Small intestine (tissue), 7 donors: Measurements from ENCODE around the gene CPXM1. TPM values are rescaled to one million over a fixed set of nuclear protein-coding genes. Genes with fewer than 3 reads are reported as not detected.

ENCODE experiments used
- DNase-seq, 2 donors: peaks; one replicate each; pipeline versions ENCODE4 v3.0.0 to v3.0.0-alpha.2; 2013
- FAIRE-seq: peaks from 2 replicates; lab custom pipeline; 2012; peaks lifted over from hg19 to GRCh38; lab: Jason Lieb, UNC
- H3K27ac ChIP-seq, 3 donors: one replicate each; pipeline ENCODE4 v1.5.1; 2013; ENCODE audit warnings: low read length in 2 of 3, mild to moderate bottlenecking in 2 of 3, control low read depth in 1 of 3, inconsistent platforms in 1 of 3, low read depth in 1 of 3, moderate library complexity in 1 of 3
- H3K27me3 ChIP-seq, 3 donors: one replicate each; pipeline ENCODE4 v1.6.1; 2013; ENCODE audit warnings: low read length in 3 of 3, inconsistent platforms in 1 of 3; ENCODE audit not compliant: control insufficient read depth in 3 of 3, insufficient read depth in 3 of 3
- H3K36me3 ChIP-seq, 3 donors: one replicate each; pipeline ENCODE4 v1.6.1; 2013; ENCODE audit warnings: low read length in 3 of 3, inconsistent platforms in 1 of 3, low read depth in 1 of 3, mild to moderate bottlenecking in 1 of 3, moderate library complexity in 1 of 3; ENCODE audit not compliant: control insufficient read depth in 3 of 3, insufficient read depth in 2 of 3
- H3K4me1 ChIP-seq, 3 donors: one replicate each; pipeline ENCODE4 v1.6.1; 2013; ENCODE audit warnings: low read length in 2 of 3, inconsistent platforms in 1 of 3, low read depth in 1 of 3, mild to moderate bottlenecking in 1 of 3, moderate library complexity in 1 of 3; ENCODE audit not compliant: control insufficient read depth in 3 of 3, insufficient read depth in 2 of 3
- H3K4me3 ChIP-seq, 3 donors: one replicate each; pipeline ENCODE4 v1.5.1; 2013; ENCODE audit warnings: low read length in 3 of 3, control low read depth in 1 of 3, inconsistent platforms in 1 of 3, low read depth in 1 of 3, mild to moderate bottlenecking in 1 of 3, moderate library complexity in 1 of 3
- H3K9me3 ChIP-seq, 2 donors: one replicate each; pipeline ENCODE4 v1.6.1; 2013; ENCODE audit warnings: low read depth in 1 of 2, low read length in 1 of 2; ENCODE audit not compliant: control insufficient read depth in 2 of 2, insufficient read depth in 1 of 2
- WGBS, 3 donors: extraction: QIAGEN DNeasy Blood & Tissue Kit; methylation state at CpG; one replicate each; pipeline ENCODE4 v1.1.7; 2013; 5-methylcytosine and 5-hydroxymethylcytosine counted together
- polyA plus RNA-seq, 4 donors: library from polyadenylated mRNA; stranded (reverse) in 3 of 4; unstranded in 1 of 4; fragments of 200-250 nt in 3 of 4; fragments of 120-200 nt in 1 of 4; gene quantifications; one replicate each; pipeline versions ENCODE4 v1.2.1 to v1.2.3, GENCODE V29; 2013
- donor health status: healthy with polysubstance abuse.
- donor health status: control.
- donor health status: control.
- donor health status: Bipolar disorder and iron deficiency.
- donor health status: healthy.

Gene CPXM1
- polyA plus RNA-seq, 4 donors: 0.54 to 13.9 (median 1.8) TPM; not detected in 1

DNA sequence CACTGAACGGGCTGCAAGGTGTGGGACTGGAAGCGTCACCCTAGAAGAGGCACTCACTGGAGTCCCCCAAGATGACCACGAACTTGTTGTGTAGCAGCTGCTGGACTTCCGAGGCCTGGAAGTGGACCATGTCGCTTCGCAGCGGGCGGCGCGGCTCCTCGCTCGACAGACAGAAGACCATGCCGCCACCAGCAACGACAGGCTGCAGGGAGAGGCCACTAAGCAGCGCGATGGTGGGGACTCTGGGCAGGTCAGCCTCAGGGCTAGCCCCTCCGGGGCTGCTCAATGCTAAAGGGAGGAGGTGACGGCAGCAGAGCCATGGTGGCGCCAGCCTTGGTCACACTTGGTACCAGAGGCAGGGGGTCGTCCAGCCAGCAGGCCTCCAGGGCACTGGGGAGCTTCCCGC lies 39.3 kb upstream of the CPXM1 start:
- 85 to 90% (median 89%) methylated on average over 20 to 21 of the region's 21 CpGs for WGBS, 3 donors
- peaks cover 0 to 12% (median 7%) of the 10 kb centered on the region in 3 donors for H3K4me1 ChIP-seq
- FAIRE-seq: no peak
- no peaks in the 10 kb centered on the region for H3K9me3 ChIP-seq
- H3K27me3 ChIP-seq: no peaks in the 10 kb centered on the region
- no peak overlapping the region for H3K27ac ChIP-seq
- DNase-seq: peak in 1 of 2 donors; percentile 13
- peak overlapping the region in 2 of 3 donors; percentile 81 to 90 for H3K4me3 ChIP-seq
- peaks cover 0 to 25% (median 0%) of the 10 kb centered on the region in 3 donors for H3K36me3 ChIP-seq

DNA sequence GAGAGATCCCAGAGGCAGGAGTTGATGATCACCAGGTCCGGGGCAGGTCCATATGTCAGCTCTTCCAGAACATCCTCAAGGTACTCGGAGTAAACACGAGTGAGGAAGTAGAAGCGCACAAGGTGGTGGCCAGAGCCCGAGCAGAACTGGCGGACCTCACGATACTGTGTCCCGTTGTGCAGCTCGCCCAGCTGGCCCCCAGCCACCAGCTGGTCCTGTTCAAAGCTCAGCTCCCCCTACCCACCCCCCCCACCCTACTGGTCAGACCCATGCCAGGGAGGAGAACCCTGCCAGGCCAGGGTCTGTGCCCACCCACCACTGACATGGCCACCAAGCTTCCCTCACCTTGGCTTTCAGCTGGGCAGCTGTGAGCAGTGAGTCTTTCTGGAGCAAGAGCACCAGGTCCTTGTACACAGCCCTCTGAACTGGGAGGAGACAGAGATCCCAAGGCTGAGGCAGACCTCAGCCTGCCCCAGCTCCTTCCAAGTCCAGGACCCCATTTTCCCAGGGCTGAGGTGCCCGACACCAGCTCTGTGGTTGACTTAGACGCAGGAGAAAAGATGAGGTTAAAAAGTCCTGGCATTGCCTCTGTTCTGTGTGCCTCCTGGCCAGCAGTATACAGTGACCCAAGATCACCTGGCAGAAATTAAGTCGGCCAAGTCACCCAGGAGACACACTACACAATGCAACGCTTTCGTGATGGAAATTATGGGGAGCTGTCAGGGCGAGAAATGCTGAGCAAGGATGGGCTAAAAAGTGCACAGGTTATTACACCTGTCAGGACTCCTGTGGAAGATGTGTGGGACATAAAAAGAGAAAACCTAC lies 38.6 kb upstream of the CPXM1 start:
- WGBS, 3 donors: 93 to 97% (median 96%) methylated on average over 15 of the region's 15 CpGs
- Histone ChIP-seq H3K9me3 (no peaks in the 10 kb centered on the region), H3K36me3 (peaks cover 0 to 25% (median 0%) of the 10 kb centered on the region in 3 donors), H3K27me3 (no peaks in the 10 kb centered on the region), H3K4me3 (no peak overlapping the region), H3K4me1 (peaks cover 0 to 12% (median 7%) of the 10 kb centered on the region in 3 donors), H3K27ac (no peak overlapping the region)
- DNase-seq (no peak), FAIRE-seq (no peak)

DNA sequence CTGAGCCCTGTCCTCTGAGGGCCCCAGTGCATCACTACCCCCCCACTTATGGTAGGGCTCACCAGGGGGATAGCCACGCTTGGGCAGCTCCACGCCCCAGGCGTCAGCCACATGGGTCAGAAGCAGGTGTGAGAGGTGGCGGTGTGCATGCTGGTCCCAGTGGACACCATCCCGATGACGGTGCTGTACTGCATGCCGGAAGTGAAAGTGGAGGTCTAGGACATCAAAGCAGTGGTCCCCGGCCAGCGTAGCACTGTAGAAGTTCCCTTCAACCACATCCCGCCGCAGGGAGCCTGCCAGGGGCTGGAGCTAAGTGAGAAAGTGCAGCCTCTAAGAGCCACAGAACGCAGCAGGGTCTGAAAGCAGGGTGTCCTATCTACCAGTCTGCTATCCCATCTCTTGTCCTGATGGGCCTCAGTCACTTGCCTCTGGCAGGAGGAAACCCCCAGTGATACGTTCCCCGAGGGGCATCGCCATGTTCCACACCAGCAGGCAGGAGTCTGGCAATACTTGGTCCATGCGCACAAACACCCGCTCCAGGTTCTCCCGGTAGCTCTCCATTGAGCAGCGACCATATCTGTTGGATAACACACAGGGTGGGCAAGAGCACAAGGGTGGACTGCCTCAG lies 37.9 kb upstream of the CPXM1 start:
- no peak for DNase-seq
- FAIRE-seq: no peak
- Histone ChIP-seq H3K27ac (no peak overlapping the region), H3K4me3 (no peak overlapping the region), H3K27me3 (no peaks in the 10 kb centered on the region), H3K36me3 (peaks cover 0 to 25% (median 0%) of the 10 kb centered on the region in 3 donors), H3K4me1 (peaks cover 0 to 12% (median 7%) of the 10 kb centered on the region in 3 donors), H3K9me3 (no peaks in the 10 kb centered on the region)
- 94 to 97% (median 96%) methylated on average over 19 of the region's 19 CpGs for WGBS, 3 donors

DNA sequence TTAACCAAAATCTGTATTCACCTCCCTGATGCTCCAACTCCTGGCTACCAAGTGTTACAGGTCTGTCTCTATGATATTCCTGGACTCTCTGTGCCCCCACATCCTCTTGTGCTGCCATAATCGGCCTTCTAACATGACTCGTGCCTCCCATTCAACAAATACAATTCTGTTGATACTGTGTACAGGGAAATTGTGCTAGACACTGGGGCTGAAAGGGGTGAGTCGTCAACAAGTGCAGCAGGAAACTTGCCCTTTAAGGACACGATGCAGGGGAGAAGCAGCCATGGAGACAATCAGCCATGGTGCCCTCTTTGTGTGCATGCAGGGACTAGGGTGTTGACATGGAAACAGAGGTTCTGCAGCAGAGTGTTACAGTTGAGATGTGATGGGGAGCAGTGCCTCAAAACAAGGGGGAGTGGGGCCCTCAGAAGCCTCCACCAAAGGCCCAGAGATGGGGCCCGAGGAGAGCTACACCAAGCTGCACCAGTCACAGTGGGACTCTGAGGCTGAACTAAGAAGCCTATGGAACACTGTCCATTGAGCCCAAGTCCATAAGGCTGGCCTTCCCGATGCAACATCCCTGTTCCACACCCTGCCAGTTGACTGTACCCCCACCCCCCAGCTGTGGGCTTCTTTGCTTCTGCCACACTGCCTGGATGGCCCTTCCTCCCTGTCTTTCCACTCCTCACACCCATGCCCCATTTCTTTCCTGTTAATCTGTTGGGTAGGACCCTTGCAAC lies 37.0 kb upstream of the CPXM1 start:
- DNase-seq (no peak), FAIRE-seq (no peak)
- Histone ChIP-seq H3K9me3 (no peaks in the 10 kb centered on the region), H3K36me3 (peaks cover 0 to 25% (median 0%) of the 10 kb centered on the region in 3 donors), H3K4me3 (no peak overlapping the region), H3K27me3 (no peaks in the 10 kb centered on the region), H3K27ac (no peak overlapping the region), H3K4me1 (peaks cover 0 to 12% (median 7%) of the 10 kb centered on the region in 3 donors)
- 87 to 91% (median 90%) methylated on average over 6 of the region's 6 CpGs for WGBS, 3 donors

DNA sequence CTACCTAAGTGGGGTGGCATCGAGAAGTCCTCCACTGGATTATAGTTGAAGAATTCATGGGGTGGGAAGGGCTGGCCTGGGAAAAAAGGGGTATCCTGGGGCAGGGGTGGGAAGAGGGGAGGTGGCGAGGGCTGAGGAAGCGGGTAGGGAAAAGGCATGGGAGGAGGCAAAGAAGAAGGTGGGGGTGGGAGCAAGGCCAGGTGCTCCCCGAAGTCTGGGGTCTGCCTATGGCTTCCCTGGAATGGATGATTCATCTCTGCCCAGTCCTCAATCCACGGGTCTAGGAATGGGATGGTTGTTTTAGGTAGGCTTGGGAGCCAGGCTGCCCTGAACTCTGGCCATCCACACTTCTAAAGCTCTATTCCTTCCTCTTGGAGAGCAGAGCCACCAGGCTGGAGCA lies 35.6 kb upstream of the CPXM1 start:
- Histone ChIP-seq H3K27me3 (no peaks in the 10 kb centered on the region), H3K36me3 (peaks cover 0 to 25% (median 0%) of the 10 kb centered on the region in 3 donors), H3K4me3 (no peak overlapping the region), H3K9me3 (no peaks in the 10 kb centered on the region), H3K4me1 (peaks cover 0 to 5% (median 0%) of the 10 kb centered on the region in 3 donors), H3K27ac (no peak overlapping the region)
- WGBS, 3 donors: 71 to 90% (median 86%) methylated on average over 5 of the region's 5 CpGs
- FAIRE-seq (no peak), DNase-seq (no peak)

DNA sequence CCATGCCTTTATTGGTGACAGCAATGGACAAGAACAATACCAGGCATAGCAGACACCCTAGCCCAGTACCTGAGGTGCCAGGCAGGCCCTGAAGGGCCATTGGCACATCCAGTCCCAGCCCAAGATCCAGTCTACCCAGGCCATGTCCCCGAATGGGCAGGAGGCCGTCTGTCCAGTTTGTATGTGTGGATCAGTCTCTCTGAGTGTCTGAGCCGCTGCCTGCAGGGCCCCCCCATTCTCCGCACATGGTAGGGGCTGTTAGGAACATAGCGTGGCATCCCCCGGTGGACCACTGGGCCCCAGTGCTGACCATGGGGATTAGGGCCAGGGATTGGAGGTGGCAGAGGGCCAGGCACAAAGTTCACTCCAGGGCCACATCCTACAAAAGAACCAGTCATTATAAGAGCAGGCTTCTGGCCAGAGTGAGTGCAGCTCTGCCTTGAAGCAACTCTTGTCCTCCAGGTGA lies 34.9 kb upstream of the CPXM1 start:
- no peak for FAIRE-seq

DNA sequence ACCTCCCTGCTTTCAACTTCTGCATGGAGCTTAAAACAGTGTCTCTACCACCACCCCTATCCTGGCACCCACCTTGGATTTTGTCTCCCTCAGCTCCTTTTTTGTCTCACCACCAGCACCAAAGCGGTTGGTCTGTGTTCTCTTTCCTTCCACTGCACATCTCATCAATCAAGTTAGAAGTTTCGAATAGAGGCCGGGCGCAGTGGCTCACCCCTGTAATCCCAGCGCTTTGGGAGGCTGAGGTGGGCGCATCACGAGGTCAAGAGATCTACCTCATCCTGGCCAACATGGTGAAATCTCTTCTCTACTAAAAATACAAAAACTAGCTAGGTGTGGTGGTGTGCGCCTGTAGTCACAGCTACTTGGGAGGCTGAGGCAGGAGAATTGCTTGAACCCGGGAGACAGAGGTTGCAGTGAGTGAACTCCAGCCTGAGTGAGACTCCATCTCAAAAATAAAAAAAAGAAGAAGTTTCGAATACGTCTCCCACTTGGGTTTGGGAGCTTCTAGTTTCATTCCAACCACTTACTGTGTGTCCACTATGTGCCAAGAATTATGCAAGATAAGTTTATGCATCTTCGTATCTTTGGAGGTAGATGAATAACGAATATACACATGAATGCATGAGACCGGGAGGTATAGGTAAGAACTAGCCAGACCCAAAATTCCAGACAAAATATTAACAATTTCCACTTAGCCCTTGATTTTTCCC lies 34.1 kb upstream of the CPXM1 start:
- H3K4me3 ChIP-seq: no peak overlapping the region
- no peak overlapping the region for H3K27ac ChIP-seq
- H3K27me3 ChIP-seq: no peaks in the 10 kb centered on the region
- 94 to 95% (median 95%) methylated on average over 14 of the region's 14 CpGs for WGBS, 3 donors
- FAIRE-seq (no peak), DNase-seq (no peak)
- H3K36me3 ChIP-seq: peaks cover 0 to 25% (median 0%) of the 10 kb centered on the region in 3 donors
- no peaks in the 10 kb centered on the region for H3K9me3 ChIP-seq
- H3K4me1 ChIP-seq: peaks cover 0 to 1% (median 0%) of the 10 kb centered on the region in 3 donors

More for the DNA sequence above, 34.9 kb upstream of the CPXM1 start:
- WGBS, 3 donors: 80 to 94% (median 85%) methylated on average over 6 of the region's 6 CpGs
- Histone ChIP-seq H3K9me3 (no peaks in the 10 kb centered on the region), H3K27me3 (no peaks in the 10 kb centered on the region), H3K4me1 (peaks cover 0 to 5% (median 0%) of the 10 kb centered on the region in 3 donors), H3K4me3 (no peak overlapping the region), H3K27ac (no peak overlapping the region), H3K36me3 (peaks cover 0 to 25% (median 0%) of the 10 kb centered on the region in 3 donors)
- DNase-seq: no peak
